ENCODE measurements around the gene LCK. TPM values are rescaled to one million over a fixed set of nuclear protein-coding genes. Genes with fewer than 3 reads are reported as not detected.
"Not testable (repeated sequence)": the region's sequence is repeated elsewhere in the genome, so short reads cannot be mapped to it uniquely, and the experiment has no call there.

Gene LCK
- polyA plus RNA-seq, 4 donors, result 4.2 to 6.7 (median 5.2) TPM

DNA sequence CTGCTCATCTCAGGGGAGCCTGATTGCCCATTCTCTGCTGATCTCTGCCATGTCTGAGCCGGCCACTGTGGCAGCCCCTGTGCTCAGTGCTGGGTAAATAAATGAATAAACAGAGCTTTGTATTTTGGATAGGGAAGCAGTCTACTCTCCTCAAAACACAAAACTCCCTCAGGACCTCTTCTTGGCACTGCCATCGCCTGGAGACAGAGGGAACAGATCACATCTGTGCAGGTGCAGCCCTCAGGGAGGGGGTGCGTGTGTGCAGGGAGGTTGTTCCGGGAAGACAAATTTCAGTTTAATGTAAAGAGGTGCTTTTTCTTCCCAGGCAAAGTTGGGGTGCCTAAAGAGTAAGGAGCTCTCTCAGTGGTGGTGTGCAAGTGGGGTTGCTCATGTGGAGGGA, 11.7 kb upstream of the LCK start:
- DNase-seq (ENCODE audit: low read depth in 4 of 4, low spot score in 3 of 4), result no peak

- DNase-seq (ENCODE audit: low read depth in 4 of 4, low spot score in 3 of 4), result no peak
Observed at GRCh38 chr1:32239790-32240139, 11.3 kb upstream of the LCK start.

DNA sequence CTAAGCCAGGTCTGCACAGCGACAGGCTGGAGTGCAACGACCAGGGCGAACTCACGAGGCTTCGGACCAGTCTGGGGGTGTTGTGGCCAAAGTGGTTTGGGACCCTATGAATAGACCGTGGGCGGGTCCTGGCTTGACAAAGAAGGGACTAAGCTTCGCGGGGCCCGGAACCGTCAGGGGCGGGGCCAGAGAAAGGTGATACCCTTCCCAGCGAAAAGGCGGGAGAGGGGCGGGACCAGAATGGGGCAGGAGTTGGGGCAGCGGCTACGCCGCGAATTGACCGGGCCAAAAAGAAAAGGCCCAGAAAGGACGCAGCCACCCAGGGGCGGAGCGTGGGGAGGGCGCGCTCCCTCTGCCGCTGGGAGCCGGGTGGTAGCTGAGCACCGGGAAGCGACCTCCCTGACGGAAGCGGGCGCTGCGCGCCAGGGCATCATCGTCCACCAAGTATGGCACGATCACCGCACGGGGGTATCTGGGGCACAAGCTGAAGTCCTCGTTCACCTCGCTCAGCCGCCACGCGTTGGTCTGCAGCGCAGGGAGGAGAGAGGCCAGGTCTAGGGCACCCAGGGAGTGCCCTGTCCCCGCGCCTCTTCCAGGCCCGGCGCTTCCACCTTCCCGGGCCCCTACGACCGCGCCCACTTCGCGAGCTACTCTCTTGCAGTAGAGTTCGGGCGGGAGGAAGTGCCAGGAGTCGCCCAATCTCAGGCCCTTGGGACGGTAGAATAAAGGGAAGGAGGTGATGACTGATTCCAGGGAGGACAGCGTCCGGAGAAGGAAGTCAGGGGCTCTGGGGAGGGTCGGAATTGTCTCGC, 10.7 kb upstream of the LCK start:
- peak in 1 of 4 donors; percentile 65 for DNase-seq (ENCODE audit: low read depth in 4 of 4, low spot score in 3 of 4)

GRCh38 chr1:32241001-32241763, 9.9 kb upstream of the LCK start:
- peak in 1 of 4 donors; percentile 54 for DNase-seq (ENCODE audit: low read depth in 4 of 4, low spot score in 3 of 4)

DNA sequence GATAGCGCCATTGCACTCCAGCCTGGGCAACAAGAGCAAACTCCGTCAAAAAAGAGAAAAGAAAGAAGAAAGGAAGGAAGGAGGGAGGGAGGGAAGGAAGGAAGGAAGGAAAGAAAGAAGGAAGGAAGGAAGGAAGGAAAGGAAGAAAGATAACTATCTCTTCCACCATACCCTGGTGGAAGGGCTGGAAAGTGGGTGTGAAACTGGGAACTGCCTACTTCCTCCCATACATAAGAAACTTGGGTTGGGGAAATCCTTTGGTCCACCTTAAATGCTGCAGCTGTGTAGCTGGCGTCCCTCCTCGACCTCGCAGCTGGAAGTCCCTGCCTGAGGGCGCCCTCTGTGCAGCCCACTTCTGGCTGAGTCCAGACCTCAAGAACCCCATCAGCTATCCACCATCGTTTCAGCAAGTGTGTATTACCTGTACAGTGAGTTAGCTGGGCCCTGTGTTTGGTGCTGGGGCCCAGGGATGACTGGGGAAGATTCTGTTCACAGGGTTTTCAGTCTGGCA, 8.7 kb upstream of the LCK start:
- DNase-seq (ENCODE audit: low read depth in 4 of 4, low spot score in 3 of 4), result no peak

- no peak for DNase-seq (ENCODE audit: low read depth in 4 of 4, low spot score in 3 of 4)
Observed at GRCh38 chr1:32246888-32247273, 4.2 kb upstream of the LCK start, which contains the start of gene FAM167B. Gene FAM167B, plus strand, starts transcription at chr1:32247222. Its CDS starts 200 bp downstream, at chr1:32247422.

- no peak for DNase-seq (ENCODE audit: low read depth in 4 of 4, low spot score in 3 of 4)
Observed at GRCh38 chr1:32247452-32247851, 3.6 kb upstream of the LCK start.

- DNase-seq (ENCODE audit: low read depth in 4 of 4, low spot score in 3 of 4), result no peak
Observed at GRCh38 chr1:32247983-32248889, 2.8 kb upstream of the LCK start.

DNA sequence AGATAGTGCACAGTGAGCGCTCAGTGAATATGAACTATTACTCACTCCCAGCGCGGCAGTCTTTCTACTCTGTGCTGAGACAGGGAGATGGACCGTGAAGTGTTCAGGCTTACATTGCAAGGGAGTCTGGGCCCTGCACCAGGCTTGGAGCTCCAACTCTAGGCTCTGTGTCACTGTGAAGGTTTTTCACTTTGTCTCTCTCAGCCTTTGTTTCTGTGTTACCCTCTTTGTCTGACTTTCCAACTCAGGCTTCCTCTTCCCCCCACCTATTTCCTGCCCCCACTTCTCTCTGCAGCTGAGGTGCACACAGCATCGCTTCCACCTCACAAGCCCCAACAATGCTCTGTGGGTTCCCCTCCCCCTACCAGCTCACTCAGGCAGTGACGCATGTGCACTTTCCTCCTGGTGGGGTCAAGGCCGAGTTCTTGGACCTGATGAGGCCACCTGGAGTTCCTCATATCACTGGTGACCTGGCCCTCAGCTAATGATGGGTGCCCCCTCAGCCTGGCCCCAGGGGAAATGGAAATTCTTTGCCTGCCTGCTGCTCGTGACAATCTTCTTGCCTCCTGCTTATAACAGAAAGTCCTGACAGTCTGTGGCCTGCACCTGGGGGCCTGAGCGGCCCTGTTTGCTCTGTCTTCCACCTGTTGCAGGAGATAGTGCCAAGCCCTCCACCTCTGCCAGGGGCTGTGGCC, 1.1 kb upstream of the LCK start:
- DNase-seq (ENCODE audit: low read depth in 4 of 4, low spot score in 3 of 4), result no peak

DNA sequence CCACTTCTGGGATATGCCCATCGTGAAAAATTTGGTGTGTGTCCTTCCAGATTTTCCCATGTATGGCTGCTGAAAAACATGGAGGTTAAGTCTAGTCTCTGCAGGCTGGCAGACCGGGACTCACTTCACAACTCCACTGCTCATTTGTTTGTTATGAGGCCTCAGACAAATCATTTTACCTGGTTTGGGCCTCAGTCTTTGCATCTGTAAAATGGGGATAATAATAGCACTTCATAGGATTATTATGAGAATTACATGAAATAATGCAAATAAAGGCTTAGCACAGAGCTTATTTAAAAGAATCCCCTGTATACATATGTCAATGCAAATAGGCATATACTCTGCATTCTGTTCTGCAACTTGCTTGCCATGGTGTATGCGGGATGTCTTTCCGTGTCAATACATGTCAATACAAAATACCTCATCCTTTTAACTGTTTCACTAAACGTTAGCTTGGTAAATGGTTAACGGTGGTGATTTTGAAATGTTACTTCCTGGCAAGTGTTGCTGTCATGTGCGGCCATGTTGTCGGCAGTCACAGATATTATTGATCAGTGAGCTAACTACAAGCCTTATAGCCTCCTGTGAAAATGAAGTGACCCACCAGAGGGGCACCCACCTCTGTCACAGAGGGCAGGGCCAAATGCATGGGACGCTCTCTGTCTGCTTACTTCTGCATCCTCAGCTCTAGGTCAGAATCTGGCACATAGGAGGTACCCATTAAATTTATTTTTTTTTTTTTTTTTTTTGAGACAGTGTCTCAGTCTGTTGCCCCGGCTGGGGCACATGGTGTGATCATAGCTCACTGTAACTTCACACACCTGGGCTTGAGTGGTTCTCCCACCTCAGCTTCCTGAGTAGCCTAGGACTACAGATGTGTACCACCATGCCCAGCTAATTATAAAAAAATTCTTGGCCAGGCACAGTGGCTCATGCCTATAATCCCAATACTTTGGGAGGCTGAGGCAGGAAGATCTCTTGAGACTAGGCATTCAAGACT, 4.3 kb downstream of the LCK start:
- DNase-seq (ENCODE audit: low read depth in 4 of 4, low spot score in 3 of 4), result no peak

DNA sequence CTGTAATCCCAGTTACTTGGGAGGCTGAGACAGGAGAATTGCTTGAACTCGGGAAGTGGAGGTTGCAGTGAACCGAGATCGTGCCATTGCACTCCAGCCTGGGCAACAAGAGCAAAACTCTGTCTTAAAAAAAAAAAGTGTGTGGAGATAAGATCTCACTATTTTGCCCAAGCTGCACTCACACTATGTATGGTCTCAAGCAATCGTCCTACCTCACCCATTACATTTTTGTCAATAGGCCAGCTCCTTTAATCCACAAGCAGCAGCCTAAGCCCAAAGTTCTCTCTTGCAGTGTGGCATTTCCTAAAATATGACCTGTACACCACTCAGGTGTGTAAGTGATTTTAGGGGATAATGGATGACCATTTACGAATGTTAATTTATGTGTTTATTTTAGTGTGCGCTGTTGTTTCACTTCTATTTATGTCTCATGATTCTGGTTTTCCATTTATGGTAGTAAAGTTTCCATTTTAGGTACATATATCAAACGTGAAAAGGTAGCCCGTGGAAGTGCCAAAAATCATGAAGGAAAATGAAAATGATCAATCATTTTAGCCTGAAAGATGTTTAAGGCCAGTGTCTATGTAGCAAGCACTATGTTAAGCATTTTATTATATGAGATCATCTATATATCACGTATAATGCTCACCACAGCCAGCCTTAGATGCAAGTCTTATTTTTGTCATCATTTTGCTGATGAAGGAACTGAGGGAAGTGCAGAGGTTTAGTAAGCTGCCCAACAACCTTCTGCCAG, 5.6 kb downstream of the LCK start:
- DNase-seq (ENCODE audit: low read depth in 4 of 4, low spot score in 3 of 4), result no peak

GRCh38 chr1:32257227-32257508, 6.1 kb downstream of the LCK start:
- no peak for DNase-seq (ENCODE audit: low read depth in 4 of 4, low spot score in 3 of 4)

DNA sequence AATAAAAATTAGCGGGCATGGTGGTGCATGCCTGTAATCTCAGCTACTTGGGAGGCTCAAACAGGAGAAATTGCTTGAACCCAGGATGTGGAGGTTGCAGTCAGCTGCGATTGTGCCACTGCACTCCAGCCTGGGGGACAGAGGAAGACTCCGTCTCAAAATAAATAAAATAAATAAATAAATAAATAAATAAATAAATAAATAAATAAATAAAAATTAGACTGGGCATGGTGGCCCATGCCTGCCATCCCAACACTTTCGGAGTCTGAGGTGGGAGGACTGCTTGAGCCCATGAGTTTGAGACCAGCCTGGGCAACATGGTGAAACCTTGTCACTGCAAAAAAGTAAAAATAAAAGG, 12.2 kb downstream of the LCK start:
- DNase-seq (ENCODE audit: low read depth in 4 of 4, low spot score in 3 of 4), result not testable (repeated sequence)

DNA sequence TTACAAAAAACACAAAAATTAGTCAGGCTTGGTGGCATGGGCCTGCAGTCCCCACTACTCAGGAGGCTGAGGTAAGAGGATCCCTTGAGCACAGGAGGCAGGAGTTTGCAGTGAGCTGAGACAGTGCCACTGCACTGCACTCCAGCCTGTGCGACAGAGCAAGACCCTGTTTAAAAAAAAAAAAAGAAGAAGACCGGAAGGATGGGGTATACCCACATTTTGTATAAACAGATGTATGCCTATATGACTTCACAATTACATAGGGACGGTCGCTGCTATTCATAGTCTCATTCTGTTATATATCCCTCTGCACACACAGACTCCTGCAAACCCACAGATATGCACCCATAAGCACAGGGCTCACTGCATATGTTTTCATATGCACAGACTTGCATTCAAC, 12.7 kb downstream of the LCK start:
- DNase-seq (ENCODE audit: low read depth in 4 of 4, low spot score in 3 of 4), result no peak

GRCh38 chr1:32265846-32266245, 14.8 kb downstream of the LCK start:
- DNase-seq (ENCODE audit: low read depth in 4 of 4, low spot score in 3 of 4), result no peak

DNA sequence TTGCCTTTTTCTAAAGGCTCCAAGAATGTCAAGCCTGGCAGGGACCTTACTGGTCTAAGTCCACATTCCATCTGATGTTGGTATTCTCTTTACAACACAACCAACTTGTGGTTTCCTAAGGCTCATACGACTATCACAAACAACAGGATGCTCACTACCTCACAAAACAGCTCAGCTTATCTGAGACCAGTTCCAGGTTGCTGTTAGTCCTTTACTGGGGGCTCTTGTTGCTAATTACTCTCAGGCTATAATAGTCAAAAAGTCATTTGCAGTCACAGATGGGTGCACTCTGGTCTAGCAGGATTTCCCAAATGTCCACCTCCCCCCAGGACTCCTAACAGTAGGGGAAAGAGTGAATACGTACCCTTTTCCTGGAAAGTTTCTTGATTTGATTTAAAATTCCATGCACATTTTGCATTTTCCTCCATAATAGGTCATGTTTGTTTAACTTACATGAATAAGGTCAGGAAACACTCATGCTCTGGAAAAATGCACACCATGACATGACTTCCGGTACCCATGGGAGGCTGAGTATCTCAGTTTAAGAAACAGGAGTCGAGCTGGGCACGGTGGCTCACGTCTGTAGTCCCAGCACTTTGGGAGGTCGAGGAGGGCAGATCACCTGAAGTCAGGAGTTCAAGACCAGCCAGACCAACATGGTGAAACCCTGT, 16.0 kb downstream of the LCK start:
- DNase-seq (ENCODE audit: low read depth in 4 of 4, low spot score in 3 of 4), result no peak

DNA sequence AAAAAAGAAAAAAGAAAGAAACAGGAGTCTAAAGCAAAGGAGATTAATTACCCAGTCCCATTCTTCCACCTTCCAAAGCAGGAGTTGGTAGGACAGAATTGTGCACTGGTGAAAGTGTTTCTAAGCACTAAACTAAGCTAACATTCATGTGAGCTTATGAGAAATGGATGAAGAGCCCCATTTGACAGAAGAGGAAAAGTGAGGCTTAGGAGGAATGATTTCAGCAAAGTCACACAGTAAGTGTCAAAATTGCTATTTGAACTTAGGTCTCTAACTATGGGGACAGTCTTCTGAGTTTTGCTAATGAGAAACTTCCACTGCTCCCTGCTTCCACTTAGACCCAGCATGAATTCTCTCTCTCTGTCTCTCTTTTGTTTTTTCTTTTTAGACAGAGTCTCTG, 18.7 kb downstream of the LCK start:
- DNase-seq (ENCODE audit: low read depth in 4 of 4, low spot score in 3 of 4), result no peak

All from right renal pelvis (tissue), 4 donors.